Smooth muscle cell (in vitro differentiated cells): ENCODE results near the gene IRAK3. TPM values are rescaled to one million over a fixed set of nuclear protein-coding genes. Genes with fewer than 3 reads are reported as not detected.
"Not testable (repeated sequence)": the region's sequence is repeated elsewhere in the genome, so short reads cannot be mapped to it uniquely, and the experiment has no call there.

Experiments
- DNase-seq: peaks from one replicate; lab custom pipeline; 2025; ENCODE audit not compliant: unreplicated experiment; lab: John Stamatoyannopoulos, UW
- H2AFZ ChIP-seq: fragments of 200-600 bp; sonication (generic); 2 replicates; pipeline ENCODE4 v1.6.0; 2016; ENCODE audit warnings: antibody characterized with exemption, low read depth, mild to moderate bottlenecking
- H3F3A ChIP-seq: fragments of 200-600 bp; sonication (generic); 2 replicates; pipeline ENCODE4 v1.6.0; 2017; ENCODE audit warnings: antibody characterized with exemption, low read depth
- H3K27ac ChIP-seq: fragments of 200-600 bp; sonication (generic); 2 replicates; pipeline ENCODE4 v1.5.1; 2016; ENCODE audit warnings: low read depth, mild to moderate bottlenecking
- H3K27me3 ChIP-seq: fragments of 200-600 bp; sonication (generic); 2 replicates; pipeline ENCODE4 v1.6.1; 2016; ENCODE audit warnings: low read depth, mild to moderate bottlenecking
- H3K36me3 ChIP-seq: fragments of 200-600 bp; sonication (generic); 2 replicates; pipeline ENCODE4 v1.5.1; 2016; ENCODE audit warnings: low read depth
- H3K4me1 ChIP-seq: fragments of 200-600 bp; sonication (generic); 2 replicates; pipeline ENCODE4 v1.5.1; 2016; ENCODE audit warnings: low read depth
- H3K4me2 ChIP-seq: fragments of 200-600 bp; sonication (generic); 2 replicates; pipeline ENCODE4 v1.6.0; 2016; ENCODE audit warnings: mild to moderate bottlenecking
- H3K4me3 ChIP-seq: fragments of 200-600 bp; sonication (generic); 2 replicates; pipeline ENCODE4 v1.5.1; 2016; ENCODE audit warnings: mild to moderate bottlenecking
- H3K79me2 ChIP-seq: fragments of 200-600 bp; sonication (generic); 2 replicates; pipeline ENCODE4 v1.6.0; 2016; ENCODE audit warnings: low read depth, mild to moderate bottlenecking
- H3K9ac ChIP-seq: fragments of 200-600 bp; sonication (generic); 2 replicates; pipeline ENCODE4 v1.6.0; 2016; ENCODE audit warnings: low read depth
- H3K9me3 ChIP-seq: fragments of 200-600 bp; sonication (generic); replicated peaks from 2 replicates; pipeline ENCODE4 v1.5.1; 2016; ENCODE audit warnings: low read depth
- H4K20me1 ChIP-seq: fragments of 200-600 bp; sonication (generic); 2 replicates; pipeline ENCODE4 v1.6.0; 2016; ENCODE audit warnings: low read depth
- WGBS: methylation state at CpG from one replicate; pipeline ENCODE4 v1.1.7; 2016; ENCODE audit warnings: low lambda C conversion rate; 5-methylcytosine and 5-hydroxymethylcytosine counted together
- polyA plus RNA-seq: library from polyadenylated mRNA; unstranded; fragments of >200 nt; fragmentation: Nextera tagmentation; extraction: Ambion mirVana; gene quantifications from 2 replicates; pipeline ENCODE4 v1.2.1, GENCODE V29; 2016
- total RNA-seq: library from RNA; depleted of rRNA; stranded (reverse); fragments of >200 nt; gene quantifications from 2 replicates; pipeline ENCODE4 v1.2.3, GENCODE V29; 2014
- TF ChIP-seq, protein P1 (sequence below): fragments of 200-600 bp; sonication (generic); IDR thresholded peaks from 2 replicates; pipeline ENCODE4 v1.5.1; 2017; ENCODE audit warnings: borderline replicate concordance, mild to moderate bottlenecking, antibody characterized with exemption; ENCODE audit not compliant: insufficient read depth, poor library complexity, severe bottlenecking

The IRAK3 gene
- total and polyA plus RNA-seq, 2 experiments from 2014 or later: 2.4 to 5.3 TPM

DNA sequence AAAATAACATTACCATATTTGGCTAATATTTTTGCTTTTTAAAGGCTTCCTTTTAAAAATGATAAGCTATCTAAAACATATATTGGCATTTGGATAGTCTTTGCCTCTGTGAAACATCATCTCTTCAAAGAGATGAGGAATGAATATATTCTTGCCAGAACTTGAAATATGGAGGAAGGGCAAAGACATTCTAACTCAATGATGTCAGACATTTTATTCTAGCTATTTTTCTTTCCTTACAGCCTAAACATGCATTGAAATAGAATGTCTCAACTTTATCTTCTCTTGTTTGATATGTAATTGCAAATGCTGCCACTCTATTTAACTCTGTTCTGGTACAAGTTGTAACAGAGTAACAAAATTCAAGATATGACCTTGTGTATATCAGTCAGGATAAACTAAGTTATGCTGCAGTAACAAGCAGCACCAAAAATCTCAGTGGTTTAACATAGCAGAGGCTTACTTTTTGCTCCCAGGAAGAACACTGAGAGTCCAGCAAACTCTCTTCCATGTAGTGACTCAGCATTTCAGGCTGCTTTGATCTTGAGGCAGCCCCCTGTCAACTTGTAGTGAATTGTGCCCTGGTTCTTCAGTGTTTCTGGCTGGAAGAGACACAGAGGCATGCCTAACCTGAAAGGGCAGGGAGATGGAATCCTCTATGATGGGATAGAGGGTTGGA, 11.0 kb downstream of the IRAK3 start:
- Histone ChIP-seq H4K20me1 (no peaks in the 10 kb centered on the region), H3K9me3 (no peaks in the 10 kb centered on the region), H3K36me3 (no peaks in the 10 kb centered on the region), H3F3A (peaks cover 3% of the 10 kb centered on the region), H3K27me3 (no peaks in the 10 kb centered on the region), H3K4me1 (no peaks in the 10 kb centered on the region), H2AFZ (no peak overlapping the region), H3K27ac (no peak overlapping the region), H3K4me2 (no peak overlapping the region), H3K9ac (no peak overlapping the region), H3K79me2 (no peaks in the 10 kb centered on the region), H3K4me3 (no peak overlapping the region)
- no peak for DNase-seq
- TF ChIP-seq, protein P1, sequence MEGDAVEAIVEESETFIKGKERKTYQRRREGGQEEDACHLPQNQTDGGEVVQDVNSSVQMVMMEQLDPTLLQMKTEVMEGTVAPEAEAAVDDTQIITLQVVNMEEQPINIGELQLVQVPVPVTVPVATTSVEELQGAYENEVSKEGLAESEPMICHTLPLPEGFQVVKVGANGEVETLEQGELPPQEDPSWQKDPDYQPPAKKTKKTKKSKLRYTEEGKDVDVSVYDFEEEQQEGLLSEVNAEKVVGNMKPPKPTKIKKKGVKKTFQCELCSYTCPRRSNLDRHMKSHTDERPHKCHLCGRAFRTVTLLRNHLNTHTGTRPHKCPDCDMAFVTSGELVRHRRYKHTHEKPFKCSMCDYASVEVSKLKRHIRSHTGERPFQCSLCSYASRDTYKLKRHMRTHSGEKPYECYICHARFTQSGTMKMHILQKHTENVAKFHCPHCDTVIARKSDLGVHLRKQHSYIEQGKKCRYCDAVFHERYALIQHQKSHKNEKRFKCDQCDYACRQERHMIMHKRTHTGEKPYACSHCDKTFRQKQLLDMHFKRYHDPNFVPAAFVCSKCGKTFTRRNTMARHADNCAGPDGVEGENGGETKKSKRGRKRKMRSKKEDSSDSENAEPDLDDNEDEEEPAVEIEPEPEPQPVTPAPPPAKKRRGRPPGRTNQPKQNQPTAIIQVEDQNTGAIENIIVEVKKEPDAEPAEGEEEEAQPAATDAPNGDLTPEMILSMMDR: no peak

- Histone ChIP-seq H3K27me3 (no peaks in the 10 kb centered on the region), H4K20me1 (no peaks in the 10 kb centered on the region), H3K4me3 (no peak overlapping the region), H3K27ac (no peak overlapping the region), H3K79me2 (no peaks in the 10 kb centered on the region), H3F3A (no peaks in the 10 kb centered on the region), H3K4me1 (no peaks in the 10 kb centered on the region), H3K9me3 (no peaks in the 10 kb centered on the region), H3K36me3 (no peaks in the 10 kb centered on the region), H3K9ac (no peak overlapping the region), H3K4me2 (no peak overlapping the region), H2AFZ (no peak overlapping the region)
- DNase-seq: no peak
- WGBS: 87% methylated on average over 4 of the region's 4 CpGs
- TF ChIP-seq, protein P1: no peak
Observed at GRCh38 chr12:66203820-66204219, 14.8 kb downstream of the IRAK3 start.

DNA sequence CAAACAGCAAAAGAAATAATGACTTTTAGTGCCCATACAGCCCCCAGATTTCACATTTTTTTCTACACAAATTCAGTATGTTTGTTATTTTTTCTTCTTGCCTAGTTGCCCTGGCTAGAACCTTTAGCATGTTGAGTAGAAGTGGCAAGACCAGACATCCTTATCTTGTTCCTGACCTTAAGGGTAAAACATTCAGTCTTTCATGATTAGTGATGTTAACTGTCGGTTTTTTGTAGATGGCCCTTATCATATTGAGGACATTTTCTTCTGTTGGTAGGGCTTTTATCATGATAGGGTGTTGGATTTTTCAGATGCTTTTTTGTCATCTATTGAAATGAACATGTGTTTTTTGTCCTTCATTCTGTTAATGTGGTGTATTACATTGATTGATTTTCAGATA, 17.1 kb downstream of the IRAK3 start:
- no peaks in the 10 kb centered on the region for H3K4me1 ChIP-seq
- DNase-seq: no peak
- no peaks in the 10 kb centered on the region for H4K20me1 ChIP-seq
- H3K27me3 ChIP-seq: no peaks in the 10 kb centered on the region
- WGBS: 59% methylated on average over 1 of the region's 1 CpG
- H2AFZ ChIP-seq: no peak overlapping the region
- no peaks in the 10 kb centered on the region for H3K36me3 ChIP-seq
- no peak overlapping the region for H3K27ac ChIP-seq
- TF ChIP-seq, protein P1: no peak
- no peaks in the 10 kb centered on the region for H3F3A ChIP-seq
- no peak overlapping the region for H3K4me2 ChIP-seq
- no peak overlapping the region for H3K4me3 ChIP-seq
- H3K9me3 ChIP-seq: no peaks in the 10 kb centered on the region
- no peaks in the 10 kb centered on the region for H3K79me2 ChIP-seq
- H3K9ac ChIP-seq: no peak overlapping the region

- TF ChIP-seq, protein P1: no peak
- H3K4me2 ChIP-seq: no peak overlapping the region
Observed at GRCh38 chr12:66210840-66211239, 21.8 kb downstream of the IRAK3 start.

GRCh38 chr12:66211573-66211972, 22.6 kb downstream of the IRAK3 start:
- not testable (repeated sequence) for H3K4me2 ChIP-seq, DNase-seq, H3F3A ChIP-seq, H3K4me3 ChIP-seq, H3K4me1 ChIP-seq, H3K27me3 ChIP-seq, H3K79me2 ChIP-seq, H2AFZ ChIP-seq, H3K27ac ChIP-seq, H4K20me1 ChIP-seq, H3K9ac ChIP-seq, H3K9me3 ChIP-seq, H3K36me3 ChIP-seq
- 94% methylated on average over 2 of the region's 2 CpGs for WGBS

More at GRCh38 chr12:66210840-66211239, 21.8 kb downstream of the IRAK3 start:
- Histone ChIP-seq H3K9me3 (no peaks in the 10 kb centered on the region), H3K36me3 (no peaks in the 10 kb centered on the region), H3K4me1 (no peaks in the 10 kb centered on the region), H2AFZ (no peak overlapping the region), H3K79me2 (no peaks in the 10 kb centered on the region), H3K27me3 (no peaks in the 10 kb centered on the region), H3F3A (no peaks in the 10 kb centered on the region), H4K20me1 (no peaks in the 10 kb centered on the region), H3K27ac (no peak overlapping the region), H3K9ac (no peak overlapping the region), H3K4me3 (no peak overlapping the region)
- no peak for DNase-seq

DNA sequence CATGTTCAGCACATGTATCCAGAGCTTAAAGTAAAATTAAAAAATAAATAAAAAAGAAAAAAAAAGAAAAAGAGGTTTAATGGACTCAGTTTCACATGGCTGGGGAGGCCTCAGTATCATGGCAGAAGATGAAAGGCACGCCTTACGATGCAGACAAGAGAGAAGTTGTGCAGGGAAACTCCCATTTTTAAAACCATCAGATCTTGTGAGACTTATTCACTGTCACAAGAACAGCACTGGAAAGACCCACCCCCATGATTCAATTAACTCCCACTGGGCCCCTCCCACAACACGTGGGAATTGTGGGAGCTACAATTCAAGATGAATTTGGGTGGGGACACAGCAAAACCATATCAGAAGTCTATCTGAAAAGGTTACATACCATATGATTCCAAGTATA, 24.0 kb downstream of the IRAK3 start:
- H3F3A ChIP-seq, DNase-seq: not testable (repeated sequence)
- 94% methylated on average over 3 of the region's 3 CpGs for WGBS

More for the DNA sequence above, 24.0 kb downstream of the IRAK3 start:
- not testable (repeated sequence) for H3K4me3 ChIP-seq, H3K27me3 ChIP-seq, H3K27ac ChIP-seq, H3K4me2 ChIP-seq, H2AFZ ChIP-seq, H3K36me3 ChIP-seq, H3K4me1 ChIP-seq, H3K9me3 ChIP-seq, H3K79me2 ChIP-seq, H3K9ac ChIP-seq, H4K20me1 ChIP-seq
